HG03066 (cell line): ENCODE data around the gene CXXC4.
A peak's percentile ranks its signal among the peaks of the same experiment; 100 is the strongest.

Experiments used
- ATAC-seq: cut with Tn5 transposase; IDR thresholded peaks from one replicate; pipeline ENCODE4 v1.9.1; 2021; ENCODE audit warnings: low read depth; ENCODE audit not compliant: unreplicated experiment

Gene CXXC4

DNA sequence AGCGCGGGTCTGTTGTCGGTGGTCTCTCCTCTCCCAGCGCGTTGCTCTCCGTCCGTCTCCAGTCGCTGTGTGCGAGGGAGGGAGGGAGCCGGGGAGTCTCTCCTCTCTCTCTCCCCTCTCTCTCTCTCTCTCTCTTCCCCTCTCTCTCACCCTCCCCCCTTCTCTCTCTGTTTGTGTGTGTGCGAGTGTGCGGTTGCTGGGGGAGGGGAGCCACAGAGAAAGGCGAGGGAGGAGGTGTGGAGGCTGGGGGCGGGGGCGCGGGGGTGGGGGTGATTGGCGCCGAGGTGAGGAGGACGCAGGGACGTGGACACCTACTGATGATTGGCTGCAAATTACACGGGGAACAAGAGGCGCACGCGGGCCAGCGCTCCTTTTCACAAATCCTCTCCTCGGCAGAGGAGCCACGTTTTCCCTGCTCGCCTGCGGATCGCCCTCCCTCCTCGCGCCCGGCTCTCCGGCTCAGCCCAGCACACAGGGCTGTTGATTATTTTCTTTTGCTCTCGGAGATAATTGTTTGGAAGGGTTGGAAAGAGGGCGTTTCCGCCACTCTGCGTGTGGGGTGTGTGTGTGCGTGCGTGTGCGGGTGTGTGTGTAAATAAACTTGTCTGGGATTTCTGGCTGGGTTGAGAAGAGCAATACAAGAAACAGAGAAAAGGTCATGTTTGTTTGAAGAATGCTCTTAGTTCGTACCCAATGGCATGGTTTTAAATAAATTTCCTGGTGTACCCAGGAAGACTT, at the start of gene CXXC4:
TSS of gene CXXC4 (minus strand) at position 73 of the 738 bp plus-strand sequence. CDS start 3,092 bp downstream, outside the sequence.
- ATAC-seq = peak; percentile 36

DNA sequence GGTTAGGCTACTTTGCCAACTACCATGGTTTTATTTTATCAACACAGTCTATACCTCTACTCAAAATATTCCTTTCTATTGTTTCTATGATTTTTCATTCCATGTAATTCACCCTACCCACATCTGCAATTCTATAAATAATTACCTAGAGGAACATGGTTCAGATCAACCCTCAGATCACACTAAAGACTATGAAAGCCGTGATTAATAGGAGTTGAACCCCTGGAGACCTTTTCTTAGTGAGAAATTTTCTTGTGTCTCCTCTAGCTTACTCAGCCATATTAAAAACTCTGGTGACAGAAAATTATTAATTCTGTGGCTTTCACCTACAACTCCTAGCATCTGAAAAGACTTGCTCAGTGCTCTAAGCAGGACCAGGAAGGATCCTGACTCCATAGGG, 38.5 kb upstream of the CXXC4 start:
- ATAC-seq = no peak

DNA sequence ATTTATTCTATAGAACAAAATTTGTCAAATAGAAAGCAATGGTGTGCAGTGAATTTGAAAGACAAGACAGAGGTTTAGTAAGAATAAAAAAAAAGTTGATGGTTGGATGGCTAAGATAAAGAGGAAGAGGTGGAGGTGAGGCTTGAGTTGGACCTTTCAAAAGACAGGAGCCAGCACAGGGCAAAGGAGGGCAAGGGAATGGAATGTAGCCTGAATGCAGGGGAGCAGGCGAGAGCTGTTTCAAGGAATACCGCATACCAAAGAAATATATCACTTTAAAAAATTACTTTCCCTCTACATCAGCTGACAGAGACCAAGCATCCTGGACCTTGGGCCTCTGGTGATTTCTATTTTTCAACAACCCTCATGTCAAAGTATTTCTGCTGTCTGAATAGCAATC, 38.0 kb upstream of the CXXC4 start:
- ATAC-seq = no peak

DNA sequence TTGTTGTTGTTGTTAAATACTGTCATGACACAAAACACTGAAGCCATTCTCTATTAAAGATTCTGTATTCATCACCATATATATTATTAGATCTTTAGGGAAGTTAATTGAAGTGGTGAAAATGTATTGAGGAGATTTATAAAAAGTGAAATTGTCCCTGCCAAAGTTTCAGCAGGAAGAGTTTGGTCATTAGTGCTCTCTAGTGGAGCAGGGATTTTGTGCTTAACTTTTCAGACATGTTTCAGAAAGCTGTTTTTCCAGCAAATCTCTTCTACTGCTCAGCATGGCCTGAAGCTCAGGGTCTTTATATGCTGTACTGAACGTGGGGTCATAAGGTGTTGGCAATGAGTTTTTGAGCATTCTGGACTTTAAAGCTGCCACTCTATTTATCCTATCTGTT, 36.7 kb upstream of the CXXC4 start:
- ATAC-seq = no peak

DNA sequence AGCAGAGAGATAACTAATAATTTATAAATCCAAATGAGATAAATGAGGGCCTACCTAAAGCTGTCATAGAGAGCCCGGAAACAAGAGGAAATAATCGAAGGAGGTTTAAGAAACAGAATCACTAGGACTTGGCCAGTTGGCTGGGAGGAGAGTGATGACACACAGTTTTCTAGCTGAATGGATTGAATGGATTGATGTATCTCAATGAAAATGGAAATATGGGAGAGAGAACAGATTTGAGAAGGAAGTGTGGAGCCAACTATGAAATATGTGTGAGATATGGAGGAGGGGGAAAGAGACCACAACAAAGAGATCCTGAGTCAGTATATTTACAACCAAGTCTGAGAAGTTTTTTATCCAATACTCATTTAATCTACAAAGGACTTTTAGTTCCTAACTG, 35.7 kb upstream of the CXXC4 start:
- no peak for ATAC-seq

DNA sequence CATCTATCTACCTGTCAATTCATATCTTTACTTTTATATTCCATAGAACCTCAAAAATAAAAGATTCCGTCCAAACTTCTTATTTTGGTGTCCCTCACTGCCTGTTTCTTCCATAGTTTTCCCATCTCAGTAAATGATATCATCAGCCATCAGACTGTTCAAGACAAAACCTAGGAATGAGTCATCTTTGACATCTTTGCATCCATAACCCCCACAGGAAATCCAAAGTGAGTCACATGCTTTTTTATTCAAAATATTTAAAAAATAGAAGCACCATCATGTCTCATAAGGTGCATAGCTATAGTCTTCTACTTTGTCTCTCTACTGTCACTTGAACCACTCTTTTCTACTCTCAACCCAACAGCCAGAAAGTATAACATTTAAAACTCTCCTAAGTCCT, 29.9 kb upstream of the CXXC4 start:
- no peak for ATAC-seq

- no peak for ATAC-seq
Observed at GRCh38 chr4:104524026-104524425, 29.3 kb upstream of the CXXC4 start.

DNA sequence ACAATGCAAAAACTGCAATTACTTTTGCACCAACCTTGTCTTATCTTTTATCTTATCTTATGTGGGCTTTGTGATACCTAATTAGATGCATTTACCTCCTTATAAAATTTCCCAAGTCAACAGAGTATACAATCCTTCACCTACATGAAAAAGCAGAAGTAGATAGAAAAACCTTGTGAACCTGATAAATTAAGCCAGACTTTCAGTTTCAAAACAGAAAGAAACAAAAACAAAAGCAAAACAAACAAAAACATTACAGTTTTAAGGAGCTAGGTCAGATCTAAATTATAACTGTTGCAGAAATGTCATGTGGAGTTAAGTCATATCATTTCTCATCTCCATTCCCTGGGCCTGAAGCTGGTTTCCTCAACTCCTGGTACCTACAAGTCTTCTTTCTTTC, 24.9 kb upstream of the CXXC4 start:
- peak; percentile 91 for ATAC-seq

GRCh38 chr4:104516884-104517283, 22.2 kb upstream of the CXXC4 start:
- ATAC-seq = no peak

- no peak for ATAC-seq
Observed at GRCh38 chr4:104508224-104508623, 13.5 kb upstream of the CXXC4 start.

GRCh38 chr4:104507112-104507511, 12.4 kb upstream of the CXXC4 start:
- no peak for ATAC-seq

DNA sequence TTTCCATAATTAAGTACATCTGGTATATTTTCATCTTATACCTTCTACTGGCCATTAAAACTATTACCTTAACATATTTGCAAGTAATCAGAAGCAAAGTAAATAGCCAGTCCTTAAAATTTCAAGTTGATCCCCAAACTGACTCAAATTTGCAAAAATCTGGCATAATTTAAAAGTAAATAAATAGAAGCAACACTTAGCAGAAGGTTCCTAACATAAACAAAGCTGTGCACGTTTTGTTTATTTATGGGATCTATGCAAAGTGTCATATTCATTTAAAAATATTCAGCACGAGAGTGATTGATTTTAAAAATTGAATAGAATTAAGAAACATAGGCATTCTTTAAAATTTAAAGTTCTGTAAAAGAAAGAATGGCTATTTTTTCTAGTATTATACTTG, 9.8 kb upstream of the CXXC4 start:
- ATAC-seq = no peak

- ATAC-seq = no peak
Observed at GRCh38 chr4:104502471-104502870, 7.8 kb upstream of the CXXC4 start.

- no peak for ATAC-seq
Observed at GRCh38 chr4:104501290-104501689, 6.6 kb upstream of the CXXC4 start.

DNA sequence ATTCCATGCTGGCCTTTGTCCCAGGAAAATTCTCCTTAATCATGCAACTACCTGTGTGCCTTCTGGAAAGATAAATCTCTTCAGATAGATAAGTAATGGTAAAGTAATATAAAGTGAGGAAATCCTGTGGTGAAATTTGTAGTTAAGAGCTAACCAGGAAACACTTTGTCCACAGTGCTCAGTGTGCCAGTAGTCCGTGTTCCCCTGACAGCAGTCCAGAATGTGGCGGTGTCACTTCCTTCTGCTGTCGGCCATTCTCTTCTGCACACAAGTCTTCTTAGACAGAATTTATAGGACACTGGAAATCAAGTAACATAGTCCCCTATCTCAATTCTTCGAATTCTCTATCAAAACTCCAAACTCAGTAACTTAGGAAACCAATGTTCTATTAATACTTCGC, 5.7 kb upstream of the CXXC4 start:
- ATAC-seq = no peak

- no peak for ATAC-seq
Observed at GRCh38 chr4:104494185-104494584, 509 bp downstream of the CXXC4 start.

- ATAC-seq = no peak
Observed at GRCh38 chr4:104493081-104493831, 1.4 kb downstream of the CXXC4 start.

GRCh38 chr4:104492183-104492771, 2.4 kb downstream of the CXXC4 start:
- ATAC-seq = peak; percentile 31

GRCh38 chr4:104491481-104492182, 3.1 kb downstream of the CXXC4 start:
- ATAC-seq = peak; percentile 10

GRCh38 chr4:104490770-104491480, 3.8 kb downstream of the CXXC4 start:
- peak; percentile 16 for ATAC-seq
